Panc1 (cell line): ENCODE results near the gene AANAT. TPM values are rescaled to one million over a fixed set of nuclear protein-coding genes. Genes with fewer than 3 reads are reported as not detected.

ENCODE experiments used
- ATAC-seq: fragments of 200-7000 bp; cut with Tn5 transposase; 2 replicates; pipeline ENCODE4 v1.9.1; 2020; ENCODE audit warnings: mild to moderate bottlenecking, moderate library complexity
- BruUV-seq: library from RNA; stranded (reverse); fragments of 400-500 nt; replicated peaks from 2 replicates; lab custom pipeline; 2021; lab: Mats Ljungman, UMichigan
- CTCF ChIA-PET: fragments of 300-600 bp; sonication (Branson Sonifier 250); formaldehyde crosslinking; loops from one replicate; lab custom pipeline; 2022; ENCODE audit warnings: antibody characterized with exemption; lab: Charles Lee
- POLR2A ChIA-PET: fragments of 300-600 bp; sonication (Branson Sonifier 250); formaldehyde crosslinking; loops from one replicate; lab custom pipeline; 2022; ENCODE audit warnings: antibody characterized with exemption; lab: Charles Lee
- DNase-seq: peaks from one replicate; pipeline ENCODE4 v3.0.0-alpha.2; 2010; ENCODE audit warnings: low read depth, low spot score
- H3K27ac ChIP-seq: 2 replicates; pipeline ENCODE4 v1.5.1; 2011; ENCODE audit warnings: mild to moderate bottlenecking, low read length, inconsistent platforms
- H3K27me3 ChIP-seq: fragments of 200-500 bp; sonication (Bioruptor generic); 2 replicates; pipeline ENCODE4 v1.6.0; 2014; ENCODE audit warnings: low read length, inconsistent platforms; ENCODE audit not compliant: control insufficient read depth, insufficient read depth
- H3K36me3 ChIP-seq: fragments of 200-500 bp; sonication (Bioruptor generic); 2 replicates; pipeline ENCODE4 v1.5.1; 2014; ENCODE audit warnings: inconsistent platforms, mild to moderate bottlenecking, low read length, moderate library complexity; ENCODE audit not compliant: control insufficient read depth, insufficient read depth
- H3K4me1 ChIP-seq: 2 replicates; pipeline ENCODE4 v1.5.1; 2011; ENCODE audit warnings: inconsistent platforms, mild to moderate bottlenecking, low read length, moderate library complexity; ENCODE audit not compliant: control insufficient read depth, insufficient read depth
- H3K4me3 ChIP-seq, 2 experiments: 2 replicates each; pipeline ENCODE4 v1.5.1; 2011 to 2012; ENCODE audit warnings: low read depth in 2 of 2, low read length in 2 of 2, mild to moderate bottlenecking in 2 of 2, inconsistent platforms in 1 of 2, moderate library complexity in 1 of 2
- H3K9me3 ChIP-seq: fragments of 200-500 bp; sonication (Bioruptor generic); 2 replicates; pipeline ENCODE4 v1.5.1; 2014; ENCODE audit warnings: low read depth, mild to moderate bottlenecking, inconsistent platforms, low read length, moderate library complexity; ENCODE audit not compliant: control insufficient read depth, insufficient read depth
- CTCF ChIP-seq: fragments of 450-650 bp; IDR thresholded peaks from 2 replicates; pipeline ENCODE4 v1.5.1; 2017; ENCODE audit warnings: mild to moderate bottlenecking
- POLR2AphosphoS5 ChIP-seq: IDR thresholded peaks from 2 replicates; pipeline ENCODE4 v1.6.1; 2012; ENCODE audit warnings: mild to moderate bottlenecking, low read depth, low read length, moderate library complexity
- REST ChIP-seq, 2 experiments: IDR thresholded peaks; 2 replicates each; pipeline ENCODE4 v1.6.1; 2011 to 2012; ENCODE audit warnings: low read depth in 2 of 2, control low read depth in 1 of 2, low read length in 1 of 2, mild to moderate bottlenecking in 1 of 2, moderate library complexity in 1 of 2; ENCODE audit not compliant: insufficient read depth in 1 of 2
- SIN3A ChIP-seq: IDR thresholded peaks from 2 replicates; pipeline ENCODE4 v1.6.1; 2012; ENCODE audit warnings: low read depth, mild to moderate bottlenecking, low read length, moderate library complexity, borderline replicate concordance; ENCODE audit not compliant: insufficient read depth
- TCF7L2 ChIP-seq: IDR thresholded peaks from 2 replicates; pipeline ENCODE4 v1.6.1; 2011; ENCODE audit warnings: mild to moderate bottlenecking, low read depth, low read length, inconsistent platforms
- in situ Hi-C: cut with HindIII; loops from 2 replicates; pipeline ENCODE4 v1.10.0; 2016; ENCODE audit warnings: low sequenced_read_pairs, low pct_unique_long_range_greater_than_20kb
- intact Hi-C: fragments of 100-400 bp; cut with micrococcal nuclease; formaldehyde crosslinking; loops from one replicate; pipeline ENCODE4 v1.10.0; 2022; ENCODE audit not compliant: unreplicated experiment
- total RNA-seq: library from RNA; stranded (reverse); gene quantifications from one replicate; pipeline ENCODE4 v1.2.1, GENCODE V29; 2021; ENCODE audit not compliant: unreplicated experiment

The AANAT gene
- total RNA-seq, 1 experiment from 2014 or later = not detected

- TF ChIP-seq TCF7L2 (no peak), CTCF (no peak), POLR2AphosphoS5 (no peak), SIN3A (no peak), REST (IDR thresholded peaks at IDR 0.05; ENCODE audit: insufficient read depth in 1 of 2, low read depth in 2 of 2, low read length in 1 of 2) (no peak)
- H3K36me3 ChIP-seq = no peaks in the 10 kb centered on the region
- H3K9me3 ChIP-seq = no peaks in the 10 kb centered on the region
- in situ Hi-C loops = no loop called here
- CTCF ChIA-PET = interaction anchor here (0.5 to 1.9 kb wide), 9 partner anchors 15 to 752 kb away, joined by 3 to 10 read pairs (median 4); partner anchors contain the start of gene ST6GALNAC2
- peaks cover 5% of the 10 kb centered on the region; the same call in 1 of the 2 replicates for H3K4me1 ChIP-seq
- no peak overlapping the region for H3K4me3 ChIP-seq
- no peak overlapping the region for H3K27ac ChIP-seq
- intact Hi-C loops = loop anchor here (1.0 kb wide), 1 partner anchor 40 kb away; no protein-coding TSS in a partner anchor
- POLR2A ChIA-PET = interaction anchor here (0.5 to 0.6 kb wide), 2 partner anchors 73 to 100 kb away, joined by 3 to 7 read pairs; partner anchors contain the start of gene PRCD
- ATAC-seq (peak; percentile 8; the same call in 1 of the 2 replicates), DNase-seq (no peak)
- no peaks in the 10 kb centered on the region for H3K27me3 ChIP-seq
- BruUV-seq = no TSS peak
Observed at GRCh38 chr17:76466775-76467130, 650 bp upstream of the AANAT start.

GRCh38 chr17:76467809-76468633, 618 bp downstream of the AANAT start:
- Histone ChIP-seq H3K27ac (no peak overlapping the region), H3K4me1 (peaks cover 5% of the 10 kb centered on the region; the same call in 1 of the 2 replicates), H3K4me3 (no peak overlapping the region), H3K36me3 (no peaks in the 10 kb centered on the region), H3K9me3 (no peaks in the 10 kb centered on the region), H3K27me3 (no peaks in the 10 kb centered on the region)
- BruUV-seq = no TSS peak
- ChIA-PET POLR2A (no interaction called here), CTCF (interaction anchor here (0.7 to 1.9 kb wide), 4 partner anchors 28 to 39 kb away, joined by 3 to 9 read pairs (median 6); no protein-coding TSS in a partner anchor)
- ATAC-seq (no peak), DNase-seq (no peak)
- in situ Hi-C loops = no loop called here
- intact Hi-C loops = no loop called here
- no peak for TF ChIP-seq POLR2AphosphoS5
- no peak for TF ChIP-seq SIN3A
- no peak for TF ChIP-seq REST (IDR thresholded peaks at IDR 0.05; ENCODE audit: insufficient read depth in 1 of 2, low read depth in 2 of 2, low read length in 1 of 2)
- TF ChIP-seq CTCF = no peak
- TF ChIP-seq TCF7L2 = no peak
